K562 (cell line): ENCODE data around the gene OR7G1. TPM values are rescaled to one million over a fixed set of nuclear protein-coding genes. Genes with fewer than 3 reads are reported as not detected.

Source experiments
- ATAC-seq: fragments of 200-7000 bp; cut with Tn5 transposase; 3 replicates; pipeline ENCODE4 v1.9.1; 2020; ENCODE audit warnings: moderate library complexity
- BruUV-seq: library from RNA; stranded (reverse); fragments of 400-500 nt; replicated peaks from 2 replicates; lab custom pipeline; 2021; lab: Mats Ljungman, UMichigan
- CTCF ChIA-PET: fragments of 300-600 bp; formaldehyde crosslinking; extraction: SDS; loops from one replicate; lab custom pipeline; 2021; ENCODE audit warnings: low intra/inter-chr PET ratio; lab: Yijun Ruan, JAX
- POLR2A ChIA-PET: fragments of 300-600, 350-650 bp; sonication (Branson Sonifier 250); formaldehyde crosslinking; extraction: SDS; loops from one replicate; lab custom pipeline; 2021; ENCODE audit warnings: antibody characterized with exemption, inconsistent platforms; lab: Yijun Ruan, JAX
- DNase-seq, 4 experiments: peaks; one replicate each; pipeline versions ENCODE4 v3.0.0 to v3.0.0-alpha.2; 2011 to 2018; ENCODE audit warnings: low spot score in 3 of 4, mixed read lengths in 3 of 4; ENCODE audit errors: extremely low read depth in 1 of 4
- FAIRE-seq: peaks from 2 replicates; lab custom pipeline; 2011; peaks lifted over from hg19 to GRCh38; lab: Jason Lieb, UNC
- H2AFZ ChIP-seq: 2 replicates; pipeline ENCODE4 v1.6.0; 2011; ENCODE audit warnings: low read depth, low read length, control low read depth, inconsistent platforms
- H3K27ac ChIP-seq: fragments of 200-600 bp; 3 replicates; pipeline ENCODE4 v1.8.0; 2011; ENCODE audit warnings: low read depth, mild to moderate bottlenecking, control low read depth, inconsistent platforms, low read length, moderate library complexity, mixed read lengths; ENCODE audit errors: extremely low read depth
- H3K27me3 ChIP-seq, 2 experiments: fragments of 300-600 bp in 1 of 2; 2 replicates in 1 of 2; 3 replicates in 1 of 2; pipeline versions ENCODE4 v1.6.0 to v1.8.0; 2011; ENCODE audit warnings: inconsistent platforms in 2 of 2, low read length in 2 of 2, mild to moderate bottlenecking in 1 of 2, mixed read lengths in 1 of 2, moderate library complexity in 1 of 2; ENCODE audit not compliant: control insufficient read depth in 2 of 2, insufficient read depth in 2 of 2
- H3K36me3 ChIP-seq: fragments of 300-600 bp; 3 replicates; pipeline ENCODE4 v1.8.0; 2011; ENCODE audit warnings: mild to moderate bottlenecking, low read length, inconsistent platforms; ENCODE audit not compliant: control insufficient read depth, insufficient read depth
- H3K4me1 ChIP-seq, 2 experiments: fragments of 200-600 bp in 1 of 2; replicated peaks in 1 of 2; 2 replicates in 1 of 2; 3 replicates in 1 of 2; pipeline versions ENCODE4 v1.5.1 to v1.8.0; 2011; ENCODE audit warnings: inconsistent platforms in 2 of 2, low read length in 2 of 2, mild to moderate bottlenecking in 1 of 2, mixed read lengths in 1 of 2, moderate library complexity in 1 of 2; ENCODE audit not compliant: control insufficient read depth in 2 of 2, insufficient read depth in 2 of 2
- H3K4me2 ChIP-seq: 2 replicates; pipeline ENCODE4 v1.6.1; 2011; ENCODE audit warnings: low read length, control low read depth, inconsistent platforms, mixed read lengths; ENCODE audit not compliant: insufficient read depth
- H3K4me3 ChIP-seq: fragments of 200-600 bp; sonication (generic), shearing (Covaris generic); 2 replicates; pipeline ENCODE4 v1.5.1; 2016; ENCODE audit warnings: control low read depth, inconsistent platforms
- H3K79me2 ChIP-seq: fragments of 200-600 bp; 3 replicates; pipeline ENCODE4 v1.8.0; 2011; ENCODE audit warnings: low read length, inconsistent platforms; ENCODE audit not compliant: control insufficient read depth, insufficient read depth
- H3K9ac ChIP-seq, 2 experiments: 2 replicates each; pipeline versions ENCODE4 v1.6.0 to v1.6.1; 2011; ENCODE audit warnings: low read depth in 2 of 2, low read length in 2 of 2, control low read depth in 1 of 2, inconsistent platforms in 1 of 2, mild to moderate bottlenecking in 1 of 2, mixed read lengths in 1 of 2; ENCODE audit not compliant: insufficient read depth in 1 of 2
- H3K9me1 ChIP-seq: one replicate; pipeline ENCODE4 v1.6.0; 2011; ENCODE audit warnings: inconsistent platforms, mild to moderate bottlenecking, low read length, moderate library complexity; ENCODE audit not compliant: control insufficient read depth, insufficient read depth
- H3K9me3 ChIP-seq: replicated peaks from 2 replicates; pipeline ENCODE4 v1.5.1; 2011; ENCODE audit warnings: low read depth, low read length, inconsistent platforms; ENCODE audit not compliant: control insufficient read depth, insufficient read depth
- H4K20me1 ChIP-seq: replicated peaks from 2 replicates; pipeline ENCODE4 v1.6.1; 2011; ENCODE audit warnings: low read length, inconsistent platforms, mixed read lengths; ENCODE audit not compliant: control insufficient read depth, insufficient read depth
- BCOR ChIP-seq: fragments of 450-650 bp; IDR thresholded peaks from 2 replicates; pipeline ENCODE4 v1.6.1; 2016
- ERF ChIP-seq: fragments of 450-650 bp; formaldehyde crosslinking; IDR thresholded peaks from 2 replicates; pipeline ENCODE4 v1.4.0; 2020; ENCODE audit warnings: mild to moderate bottlenecking, mixed read lengths
- ESRRB ChIP-seq: fragments of 250-450 bp; sonication (Bioruptor Pico); IDR thresholded peaks from 2 replicates; pipeline ENCODE4 v1.5.0; 2020; ENCODE audit warnings: mild to moderate bottlenecking, moderate library complexity, borderline replicate concordance
- HNRNPH1 ChIP-seq: fragments of 200-400 bp; formaldehyde crosslinking; optimal IDR thresholded peaks from 2 replicates; pipeline ENCODE3; 2017; ENCODE audit warnings: low read depth, mild to moderate bottlenecking, low read length, moderate library complexity
- NR3C1 ChIP-seq: sonication (generic); formaldehyde crosslinking; IDR thresholded peaks from 2 replicates; pipeline ENCODE4 v1.8.1; 2022; ENCODE audit warnings: missing genetic modification reagents
- POLR2G ChIP-seq: fragments of 200-400 bp; formaldehyde crosslinking; IDR thresholded peaks from 2 replicates; pipeline ENCODE4 v1.6.1; 2017; ENCODE audit warnings: low read depth, mild to moderate bottlenecking, antibody characterized with exemption, low read length, moderate library complexity
- RFX5 ChIP-seq: IDR thresholded peaks from 2 replicates; pipeline ENCODE4 v1.6.1; 2011; ENCODE audit warnings: low read depth, mild to moderate bottlenecking, improper control_type of control experiment, low read length
- SUPT5H ChIP-seq: fragments of 450-650 bp; IDR thresholded peaks from 2 replicates; pipeline ENCODE4 v1.6.1; 2016
- TSC22D4 ChIP-seq: fragments of 450-650 bp; IDR thresholded peaks from 2 replicates; pipeline ENCODE4 v1.6.1; 2016; ENCODE audit warnings: missing genetic modification characterization, missing biosample characterization, control low read depth
- USF2 ChIP-seq: sonication (generic); formaldehyde crosslinking; IDR thresholded peaks from 2 replicates; pipeline ENCODE4 v1.5.0; 2020; ENCODE audit warnings: missing genetic modification reagents
- ZFP30 ChIP-seq: fragments of 250-450 bp; sonication (Bioruptor Pico); IDR thresholded peaks from 2 replicates; pipeline ENCODE4 v1.8.0; 2022; ENCODE audit warnings: moderate library complexity, mild to moderate bottlenecking, inconsistent platforms, borderline replicate concordance
- ZNF316 ChIP-seq: fragments of 450-650 bp; IDR thresholded peaks from 2 replicates; pipeline ENCODE4 v1.6.1; 2016
- ZNF445 ChIP-seq: fragments of 250-450 bp; sonication (Bioruptor Pico); IDR thresholded peaks from 2 replicates; pipeline ENCODE4 v1.4.0; 2020; ENCODE audit warnings: low read depth, mild to moderate bottlenecking, moderate library complexity
- ZNF695 ChIP-seq: fragments of 450-650 bp; formaldehyde crosslinking; IDR thresholded peaks from 2 replicates; pipeline ENCODE4 v1.4.0; 2020; ENCODE audit warnings: mild to moderate bottlenecking, moderate library complexity
- ZNF717 ChIP-seq: fragments of 250-450 bp; sonication (Bioruptor Pico); IDR thresholded peaks from 2 replicates; pipeline ENCODE4 v1.5.0; 2021
- ZZZ3 ChIP-seq: fragments of 450-650 bp; IDR thresholded peaks from 2 replicates; pipeline ENCODE4 v1.6.1; 2016; ENCODE audit warnings: antibody characterized with exemption, mild to moderate bottlenecking, moderate library complexity
- WGBS: fragments of 100-300 bp; shearing (Covaris generic); methylation state at CpG from one replicate; pipeline ENCODE4 v1.1.6; 2016; ENCODE audit warnings: low coverage, mixed read lengths; ENCODE audit not compliant: insufficient coverage; ENCODE audit errors: missing lambda C conversion rate; 5-methylcytosine and 5-hydroxymethylcytosine counted together
- in situ Hi-C: fragments of 300-500 bp; cut with MboI; formaldehyde crosslinking; loops from 4 replicates; pipeline ENCODE4 v1.15.0; 2018; ENCODE audit warnings: inconsistent platforms, mixed read lengths
- intact Hi-C: fragments of 100-400 bp; cut with micrococcal nuclease; formaldehyde crosslinking; loops from 2 replicates; pipeline ENCODE4 v1.14.2; 2022
- polyA plus RNA-seq, 8 experiments: library from polyadenylated mRNA; depleted of rRNA in 4 of 8; stranded (reverse) in 5 of 8; unstranded in 3 of 8; fragments of >200 nt; fragmentation: Nextera tagmentation in 2 of 8; fragmentation: Illumina TruSeq in 1 of 8; extraction: Ambion mirVana in 2 of 8; extraction: Trizol in 1 of 8; gene quantifications; 2 replicates each; pipeline versions ENCODE4 v1.2.1 to v1.2.3, GENCODE V29; 2011 to 2014; ENCODE audit warnings: inconsistent platforms in 1 of 8, missing spikeins in 1 of 8
- total RNA-seq, 7 experiments: library from RNA; depleted of rRNA in 6 of 7; stranded (reverse); fragments of >200 nt in 6 of 7; fragmentation: Illumina TruSeq in 2 of 7; extraction: Trizol in 2 of 7; gene quantifications; 2 replicates each; pipeline versions ENCODE4 v1.2.1 to v1.2.3, GENCODE V29; 2011 to 2021; ENCODE audit warnings: low replicate concordance in 1 of 7
- TF ChIP-seq, protein P1 (sequence below): fragments of 450-650 bp; formaldehyde crosslinking; IDR thresholded peaks from 2 replicates; pipeline ENCODE4 v1.4.0; 2022; ENCODE audit warnings: missing genetic modification characterization
- TF ChIP-seq, protein P2 (sequence below): fragments of 450-650 bp; formaldehyde crosslinking; IDR thresholded peaks from 2 replicates; pipeline ENCODE4 v1.4.0; 2020; ENCODE audit warnings: mild to moderate bottlenecking, mixed read lengths

OR7G1 gene
- total and polyA plus RNA-seq, 9 of the 15 experiments (the other 6 are each of a cell fraction or from before 2014, with no cell fraction given) = not detected

DNA sequence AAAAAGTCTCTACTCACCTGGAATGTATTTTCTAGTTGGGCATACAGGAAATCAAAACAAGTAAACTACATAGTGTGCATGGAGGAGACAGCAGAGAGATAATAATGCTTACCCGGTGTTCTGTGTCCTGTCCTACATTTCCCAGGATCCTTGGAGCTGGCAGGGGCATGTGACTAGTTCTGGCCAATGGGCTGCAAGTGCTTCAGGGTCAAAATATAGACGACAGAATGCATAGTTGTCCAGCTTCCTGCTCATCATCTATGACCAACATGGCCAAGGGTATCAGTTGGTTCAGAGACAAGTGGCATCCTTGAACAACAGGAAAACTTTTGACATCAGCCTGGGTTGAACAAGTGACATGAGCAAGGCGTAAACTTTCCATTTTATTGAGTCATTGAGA lies 33.1 kb upstream of the OR7G1 start (continued):
- TF ChIP-seq, protein P1, sequence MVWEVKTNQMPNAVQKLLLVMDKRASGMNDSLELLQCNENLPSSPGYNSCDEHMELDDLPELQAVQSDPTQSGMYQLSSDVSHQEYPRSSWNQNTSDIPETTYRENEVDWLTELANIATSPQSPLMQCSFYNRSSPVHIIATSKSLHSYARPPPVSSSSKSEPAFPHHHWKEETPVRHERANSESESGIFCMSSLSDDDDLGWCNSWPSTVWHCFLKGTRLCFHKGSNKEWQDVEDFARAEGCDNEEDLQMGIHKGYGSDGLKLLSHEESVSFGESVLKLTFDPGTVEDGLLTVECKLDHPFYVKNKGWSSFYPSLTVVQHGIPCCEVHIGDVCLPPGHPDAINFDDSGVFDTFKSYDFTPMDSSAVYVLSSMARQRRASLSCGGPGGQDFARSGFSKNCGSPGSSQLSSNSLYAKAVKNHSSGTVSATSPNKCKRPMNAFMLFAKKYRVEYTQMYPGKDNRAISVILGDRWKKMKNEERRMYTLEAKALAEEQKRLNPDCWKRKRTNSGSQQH (CRISPR knock-in tag) = no peak
- TF ChIP-seq ZNF316 (no peak), USF2 (CRISPR knock-in tag) (peak; percentile 57)

DNA sequence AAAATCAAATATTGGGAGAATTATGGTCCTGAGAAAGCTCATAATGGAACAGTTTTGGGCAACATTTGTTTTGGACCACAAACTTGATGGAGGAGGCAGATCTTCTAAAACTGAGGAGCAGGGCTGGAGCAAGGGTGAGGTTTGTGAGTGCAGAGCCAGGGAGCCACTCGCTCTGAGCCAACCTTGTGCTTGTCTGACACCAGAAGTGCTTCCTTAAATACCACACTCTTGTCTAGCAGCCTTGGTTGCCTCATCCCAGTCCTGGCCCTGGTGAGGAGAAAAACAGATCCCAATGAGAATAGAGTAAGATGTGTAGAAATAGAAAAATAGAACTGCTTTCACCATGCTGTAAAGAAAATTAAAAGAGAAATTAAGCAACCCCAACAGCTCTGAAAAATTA lies 31.3 kb upstream of the OR7G1 start:
- in situ Hi-C loops = no loop called here
- Histone ChIP-seq H3K4me2 (no peak overlapping the region), H3K4me1 (no peaks in the 10 kb centered on the region), H3K9me1 (no peaks in the 10 kb centered on the region), H3K4me3 (no peak overlapping the region), H3K36me3 (peaks cover 56% of the 10 kb centered on the region), H3K9me3 (peaks cover 18% of the 10 kb centered on the region), H3K9ac (no peak overlapping the region), H3K27ac (no peak overlapping the region)
- no peak for ATAC-seq
- CTCF ChIA-PET = no interaction called here
- intact Hi-C loops = no loop called here
- TF ChIP-seq POLR2G (no peak), SUPT5H (no peak), NR3C1 (CRISPR knock-in tag) (no peak), ZNF695 (no peak), HNRNPH1 (no peak), ESRRB (CRISPR knock-in tag) (no peak), ZZZ3 (no peak), ERF (CRISPR knock-in tag) (no peak), RFX5 (no peak), TSC22D4 (tag) (no peak), ZNF717 (no peak), ZFP30 (CRISPR knock-in tag) (no peak), ZNF445 (CRISPR knock-in tag) (no peak), BCOR (no peak)
- TF ChIP-seq, protein P2, sequence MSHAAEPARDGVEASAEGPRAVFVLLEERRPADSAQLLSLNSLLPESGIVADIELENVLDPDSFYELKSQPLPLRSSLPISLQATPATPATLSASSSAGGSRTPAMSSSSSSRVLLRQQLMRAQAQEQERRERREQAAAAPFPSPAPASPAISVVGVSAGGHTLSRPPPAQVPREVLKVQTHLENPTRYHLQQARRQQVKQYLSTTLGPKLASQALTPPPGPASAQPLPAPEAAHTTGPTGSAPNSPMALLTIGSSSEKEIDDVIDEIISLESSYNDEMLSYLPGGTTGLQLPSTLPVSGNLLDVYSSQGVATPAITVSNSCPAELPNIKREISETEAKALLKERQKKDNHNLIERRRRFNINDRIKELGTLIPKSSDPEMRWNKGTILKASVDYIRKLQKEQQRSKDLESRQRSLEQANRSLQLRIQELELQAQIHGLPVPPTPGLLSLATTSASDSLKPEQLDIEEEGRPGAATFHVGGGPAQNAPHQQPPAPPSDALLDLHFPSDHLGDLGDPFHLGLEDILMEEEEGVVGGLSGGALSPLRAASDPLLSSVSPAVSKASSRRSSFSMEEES (CRISPR knock-in tag) = no peak
- TF ChIP-seq, all 486 proteins: peak for 0
- BruUV-seq = no TSS peak
- H2AFZ ChIP-seq = no peak overlapping the region
- peaks cover 97% of the 10 kb centered on the region for H3K79me2 ChIP-seq
- no peaks in the 10 kb centered on the region for H4K20me1 ChIP-seq
- DNase-seq (no peak), FAIRE-seq (no peak)
- WGBS = 100% methylated on average over 1 of the region's 1 CpG
- no peaks in the 10 kb centered on the region for H3K27me3 ChIP-seq
- POLR2A ChIA-PET = no interaction called here
